C4-2B (cell line): ENCODE results near the gene BAAT.

ENCODE experiments used
- CTCF ChIP-seq: fragments of 450-650 bp; conservative IDR thresholded peaks from 2 replicates; pipeline ENCODE4 v1.5.1; 2017; ENCODE audit warnings: mild to moderate bottlenecking
- ZFX ChIP-seq: fragments of 450-650 bp; IDR thresholded peaks from 2 replicates; pipeline ENCODE4 v1.6.1; 2017

- TF ChIP-seq ZFX (no peak), CTCF (no peak)
Observed at GRCh38 chr9:101381833-101382342, 2.9 kb downstream of the BAAT start.
